Thyroid gland (tissue), 4 donors: Measurements from ENCODE around the gene BAG1.

Experiments
- CTCF ChIP-seq, 6 experiments: fragments of 200-600 bp in 3 of 6; fragments of 450-650 bp in 3 of 6; sonication (generic) in 3 of 6; IDR thresholded peaks; one replicate each; pipeline ENCODE4 v1.5.1; 2016 to 2019; ENCODE audit warnings: antibody characterized with exemption in 6 of 6, mild to moderate bottlenecking in 2 of 6, inconsistent platforms in 1 of 6, moderate library complexity in 1 of 6
- POLR2A ChIP-seq, 2 donors: fragments of 450-650 bp; IDR thresholded peaks; one replicate each; pipeline ENCODE4 v1.6.1; 2017; ENCODE audit warnings: antibody characterized with exemption in 2 of 2, mild to moderate bottlenecking in 2 of 2, moderate library complexity in 1 of 2

DNA sequence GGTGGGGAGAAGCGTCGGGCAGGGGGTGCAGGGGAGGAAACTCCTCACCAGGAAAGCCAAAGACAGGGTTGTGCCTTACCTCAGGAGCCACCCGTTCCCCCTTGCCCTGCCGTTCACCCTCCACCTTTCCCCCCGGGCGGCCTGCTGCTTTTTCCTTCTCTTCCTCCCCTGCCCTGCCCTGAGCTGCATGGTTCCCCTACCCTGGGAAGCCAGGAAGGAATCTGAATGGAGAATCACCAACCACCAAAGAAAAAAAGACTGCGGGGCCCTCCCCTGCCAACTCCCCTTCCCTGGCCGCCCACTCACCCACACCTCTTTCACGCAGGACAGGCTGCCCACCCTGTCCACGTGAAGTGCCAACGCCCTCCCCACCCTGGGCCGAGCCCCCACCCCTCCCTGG, 25.0 kb upstream of the BAG1 start:
- TF ChIP-seq POLR2A (IDR thresholded peaks at IDR 0.05) (no peak), CTCF (IDR thresholded peaks at IDR 0.05) (no peak)
